B cell (primary cell): Measurements from ENCODE around the gene RCBTB2. TPM values are rescaled to one million over a fixed set of nuclear protein-coding genes. Genes with fewer than 3 reads are reported as not detected.

Source experiments
- ATAC-seq: fragments of 200-7000 bp; cut with Tn5 transposase; one replicate; pipeline ENCODE4 v1.10.0; 2021; ENCODE audit warnings: low read depth, mild to moderate bottlenecking, moderate number of reproducible peaks, moderate library complexity
- CTCF ChIA-PET: fragments of 350-600 bp; sonication (Branson Sonifier 250); formaldehyde crosslinking; loops from one replicate; lab custom pipeline; 2021; ENCODE audit warnings: antibody characterized with exemption, inconsistent platforms; lab: Charles Lee
- POLR2A ChIA-PET: fragments of 350-600 bp; sonication (Branson Sonifier 250); formaldehyde crosslinking; loops from one replicate; lab custom pipeline; 2021; ENCODE audit warnings: antibody characterized with exemption; lab: Charles Lee
- DNase-seq: peaks from one replicate; pipeline ENCODE4 v3.0.0; 2013
- H2AFZ ChIP-seq: 2 replicates; pipeline ENCODE4 v1.6.1; 2012; ENCODE audit warnings: mild to moderate bottlenecking, low read depth, low read length; ENCODE audit not compliant: insufficient read depth, poor library complexity, severe bottlenecking
- H3K27ac ChIP-seq, 2 donors: 1 replicate in 1 of 2; 2 replicates in 1 of 2; pipeline ENCODE4 v1.5.1; 2012 to 2013; ENCODE audit warnings: low read length in 2 of 2, mild to moderate bottlenecking in 2 of 2, moderate library complexity in 1 of 2
- H3K27me3 ChIP-seq, 4 experiments: fragments of 200-600 bp in 1 of 4; sonication (generic) in 1 of 4; replicated peaks in 1 of 4; 1 replicate in 2 of 4; 2 replicates in 2 of 4; pipeline versions ENCODE4 v1.6.1 to v1.7.0; 2013 to 2016; ENCODE audit warnings: low read length in 3 of 4, mild to moderate bottlenecking in 2 of 4, mixed read lengths in 1 of 4, moderate library complexity in 1 of 4; ENCODE audit not compliant: insufficient read depth in 4 of 4, control insufficient read depth in 3 of 4; ENCODE audit errors: control extremely low read depth in 1 of 4
- H3K36me3 ChIP-seq, 2 experiments: replicated peaks in 1 of 2; 1 replicate in 1 of 2; 2 replicates in 1 of 2; pipeline versions ENCODE4 v1.6.1 to v1.7.1; 2013; ENCODE audit warnings: low read length in 1 of 2; ENCODE audit not compliant: insufficient read depth in 2 of 2, control insufficient read depth in 1 of 2; ENCODE audit errors: control extremely low read depth in 1 of 2, extremely low read depth in 1 of 2
- H3K4me1 ChIP-seq, 2 donors: fragments of 200-600 bp in 1 of 2; sonication (generic) in 1 of 2; 1 replicate in 1 of 2; 2 replicates in 1 of 2; pipeline versions ENCODE4 v1.5.1 to v1.6.1; 2013 to 2017; ENCODE audit warnings: low read length in 2 of 2; ENCODE audit not compliant: control insufficient read depth in 2 of 2, insufficient read depth in 2 of 2
- H3K4me2 ChIP-seq: replicated peaks from 2 replicates; pipeline ENCODE3; 2012; ENCODE audit warnings: mild to moderate bottlenecking, low read depth, low read length; ENCODE audit not compliant: poor library complexity, severe bottlenecking
- H3K4me3 ChIP-seq, 5 experiments: fragments of 200-600 bp in 1 of 5; sonication (generic) in 1 of 5; 1 replicate in 3 of 5; 2 replicates in 2 of 5; pipeline versions ENCODE4 v1.5.1 to v1.7.0; 2011 to 2016; ENCODE audit warnings: low read length in 4 of 5, mild to moderate bottlenecking in 4 of 5, low read depth in 2 of 5, control low read depth in 1 of 5, moderate library complexity in 1 of 5; ENCODE audit not compliant: insufficient read depth in 1 of 5; ENCODE audit errors: control extremely low read depth in 1 of 5, extremely low read depth in 1 of 5
- H3K79me2 ChIP-seq: fragments of 200-600 bp; sonication (generic); one replicate; pipeline ENCODE4 v1.6.0; 2016; ENCODE audit warnings: low read length; ENCODE audit not compliant: control insufficient read depth, insufficient read depth
- H3K9ac ChIP-seq: fragments of 200-600 bp; sonication (generic); 2 replicates; pipeline ENCODE4 v1.6.1; 2017; ENCODE audit warnings: mild to moderate bottlenecking, low read length, moderate library complexity
- H3K9me3 ChIP-seq, 3 donors: one replicate each; pipeline versions ENCODE4 v1.6.1 to v1.7.1; 2013; ENCODE audit warnings: low read length in 2 of 3; ENCODE audit not compliant: control insufficient read depth in 2 of 3, insufficient read depth in 1 of 3; ENCODE audit errors: control extremely low read depth in 1 of 3
- H4K20me1 ChIP-seq: 2 replicates; pipeline ENCODE4 v1.6.0; 2012; ENCODE audit warnings: mild to moderate bottlenecking, low read length; ENCODE audit not compliant: insufficient read depth, control insufficient read depth, poor library complexity, severe bottlenecking
- H3K27ac Mint-ChIP-seq: one replicate; pipeline ENCODE4 v1.8.0; 2021; ENCODE audit warnings: mixed read lengths
- H3K27me3 Mint-ChIP-seq: one replicate; pipeline ENCODE4 v1.8.0; 2021; ENCODE audit warnings: mixed read lengths
- H3K4me1 Mint-ChIP-seq: one replicate; pipeline ENCODE4 v1.8.0; 2021; ENCODE audit warnings: mixed read lengths
- H3K4me3 Mint-ChIP-seq: one replicate; pipeline ENCODE4 v1.8.0; 2021; ENCODE audit warnings: mixed read lengths
- H3K9me3 Mint-ChIP-seq: one replicate; pipeline ENCODE4 v1.8.0; 2022; ENCODE audit warnings: mixed read lengths; ENCODE audit not compliant: insufficient read depth
- CTCF ChIP-seq: fragments of 200-600 bp; IDR thresholded peaks from one replicate; pipeline ENCODE4 v1.8.0; 2022; ENCODE audit warnings: antibody characterized with exemption, mild to moderate bottlenecking
- EZH2 ChIP-seq: IDR thresholded peaks from 2 replicates; pipeline ENCODE4 v1.6.1; 2012; ENCODE audit warnings: borderline replicate concordance, low read depth, mild to moderate bottlenecking, moderate library complexity, low read length; ENCODE audit not compliant: insufficient read depth, poor library complexity, severe bottlenecking
- WGBS: methylation state at CpG from one replicate; pipeline ENCODE4 v1.1.5; 2013; ENCODE audit warnings: missing lambda C conversion rate; ENCODE audit not compliant: insufficient coverage; 5-methylcytosine and 5-hydroxymethylcytosine counted together
- intact Hi-C: fragments of 100-400 bp; cut with micrococcal nuclease; formaldehyde crosslinking; loops from one replicate; pipeline ENCODE4 v1.10.0; 2022
- polyA plus RNA-seq: library from polyadenylated mRNA; depleted of rRNA; stranded (reverse); fragments of >200 nt; gene quantifications from 2 replicates; pipeline ENCODE4 v1.2.3, GENCODE V29; 2012
- total RNA-seq, 2 donors: library from RNA; stranded (reverse); fragments of 120-200 nt in 1 of 2; gene quantifications; 1 replicate in 1 of 2; 2 replicates in 1 of 2; pipeline versions ENCODE4 v1.2.3 to v1.2.4, GENCODE V29; 2013 to 2022

Gene RCBTB2
- total and polyA plus RNA-seq, 2 donors (not counting 1 experiment from before 2014, with no cell fraction given) = 1.4 to 2.7 TPM

DNA sequence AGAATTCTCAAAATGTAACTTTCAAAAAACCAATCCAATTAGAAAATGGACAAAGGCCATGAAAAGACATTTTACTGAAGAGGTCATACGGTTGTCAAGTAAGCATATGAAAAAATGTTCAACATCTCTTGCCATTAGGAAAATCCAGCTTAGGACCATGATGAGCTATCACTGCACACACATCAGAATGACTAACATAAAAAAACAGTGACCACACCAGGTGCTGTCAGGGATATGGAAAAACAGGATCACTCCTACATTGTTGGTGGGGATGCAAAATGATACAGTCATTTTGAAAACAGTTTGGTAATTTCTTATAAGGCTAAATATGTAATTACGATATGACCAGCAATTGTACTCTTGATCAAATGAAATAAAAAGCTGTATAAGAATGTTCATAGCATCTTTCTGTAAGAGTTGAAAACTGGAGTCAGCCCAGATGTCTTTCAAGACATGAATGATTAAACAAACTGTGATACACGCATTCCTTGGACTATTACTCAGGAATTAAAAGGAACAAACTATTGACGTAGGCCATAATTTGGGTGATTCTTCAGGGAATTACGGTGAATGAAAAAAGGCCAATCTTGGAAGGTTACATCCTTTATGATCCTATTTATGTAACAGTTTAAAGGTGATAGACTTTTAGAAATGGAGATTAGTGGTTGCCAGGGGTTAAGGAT lies 26.9 kb upstream of the RCBTB2 start:
- Histone ChIP-seq H3K36me3 (no peaks in the 10 kb centered on the region), H3K9ac (no peak overlapping the region), H3K4me1 (peaks cover 18 to 34% of the 10 kb centered on the region in 2 donors), H3K9me3 (peaks cover 18 to 38% (median 24%) of the 10 kb centered on the region in 3 donors), H3K27ac (no peak overlapping the region), H2AFZ (no peak overlapping the region), H3K4me3 (no peak overlapping the region), H4K20me1 (peaks cover 13% of the 10 kb centered on the region), H3K79me2 (no peaks in the 10 kb centered on the region), H3K4me2 (no peak overlapping the region), H3K27me3 (peaks cover 2 to 72% (median 54%) of the 10 kb centered on the region in 4 experiments)
- Mint-ChIP-seq H3K9me3 (peaks cover 12% of the 10 kb centered on the region), H3K4me3 (no peak overlapping the region), H3K27me3 (peaks cover 65% of the 10 kb centered on the region), H3K27ac (peak overlapping the region; percentile 44), H3K4me1 (peaks cover 18% of the 10 kb centered on the region)
- CTCF ChIA-PET = interaction anchor here (1.1 kb wide), 1 partner anchor 20 kb away, joined by 5 read pairs; no protein-coding TSS in a partner anchor
- DNase-seq (no peak), ATAC-seq (no peak)
- POLR2A ChIA-PET = no interaction called here
- TF ChIP-seq EZH2 (no peak), CTCF (no peak)
- intact Hi-C loops = loop anchor here (2.0 kb wide), 1 partner anchor 13 kb away; no protein-coding TSS in a partner anchor
- WGBS = 100% methylated on average over 3 of the region's 5 CpGs

- Histone ChIP-seq H4K20me1 (no peaks in the 10 kb centered on the region), H3K79me2 (no peaks in the 10 kb centered on the region), H2AFZ (no peak overlapping the region), H3K9ac (no peak overlapping the region), H3K27ac (no peak overlapping the region), H3K4me3 (no peak overlapping the region), H3K36me3 (no peaks in the 10 kb centered on the region), H3K4me1 (peaks cover 4 to 11% of the 10 kb centered on the region in 2 donors), H3K27me3 (peaks cover 2 to 74% (median 53%) of the 10 kb centered on the region in 4 experiments), H3K9me3 (peaks cover 28 to 59% (median 32%) of the 10 kb centered on the region in 3 donors), H3K4me2 (no peak overlapping the region)
- ChIA-PET POLR2A (no interaction called here), CTCF (interaction anchor here (1.1 kb wide), 1 partner anchor 24 kb away, joined by 3 read pairs; the partner anchor contains the start of gene RCBTB2)
- ATAC-seq (no peak), DNase-seq (no peak)
- Mint-ChIP-seq H3K27ac (no peak overlapping the region), H3K4me3 (no peak overlapping the region), H3K9me3 (peaks cover 18% of the 10 kb centered on the region), H3K4me1 (peaks cover 5% of the 10 kb centered on the region), H3K27me3 (peaks cover 66% of the 10 kb centered on the region)
- no peak for TF ChIP-seq EZH2
- no peak for TF ChIP-seq CTCF
- intact Hi-C loops = no loop called here
- no CpG with 5 or more reads among the region's 2 CpGs for WGBS
These were observed 23.9 kb upstream of the RCBTB2 start for GRCh38 chr13:48556817-48557216.
